ENCODE results near the gene PREX1. TPM values are rescaled to one million over a fixed set of nuclear protein-coding genes. Genes with fewer than 3 reads are reported as not detected.
"Not testable (repeated sequence)": the region's sequence is repeated elsewhere in the genome, so short reads cannot be mapped to it uniquely, and the experiment has no call there.

The PREX1 gene
- total RNA-seq, 1 experiment from 2014 or later, result 32.6 TPM

DNA sequence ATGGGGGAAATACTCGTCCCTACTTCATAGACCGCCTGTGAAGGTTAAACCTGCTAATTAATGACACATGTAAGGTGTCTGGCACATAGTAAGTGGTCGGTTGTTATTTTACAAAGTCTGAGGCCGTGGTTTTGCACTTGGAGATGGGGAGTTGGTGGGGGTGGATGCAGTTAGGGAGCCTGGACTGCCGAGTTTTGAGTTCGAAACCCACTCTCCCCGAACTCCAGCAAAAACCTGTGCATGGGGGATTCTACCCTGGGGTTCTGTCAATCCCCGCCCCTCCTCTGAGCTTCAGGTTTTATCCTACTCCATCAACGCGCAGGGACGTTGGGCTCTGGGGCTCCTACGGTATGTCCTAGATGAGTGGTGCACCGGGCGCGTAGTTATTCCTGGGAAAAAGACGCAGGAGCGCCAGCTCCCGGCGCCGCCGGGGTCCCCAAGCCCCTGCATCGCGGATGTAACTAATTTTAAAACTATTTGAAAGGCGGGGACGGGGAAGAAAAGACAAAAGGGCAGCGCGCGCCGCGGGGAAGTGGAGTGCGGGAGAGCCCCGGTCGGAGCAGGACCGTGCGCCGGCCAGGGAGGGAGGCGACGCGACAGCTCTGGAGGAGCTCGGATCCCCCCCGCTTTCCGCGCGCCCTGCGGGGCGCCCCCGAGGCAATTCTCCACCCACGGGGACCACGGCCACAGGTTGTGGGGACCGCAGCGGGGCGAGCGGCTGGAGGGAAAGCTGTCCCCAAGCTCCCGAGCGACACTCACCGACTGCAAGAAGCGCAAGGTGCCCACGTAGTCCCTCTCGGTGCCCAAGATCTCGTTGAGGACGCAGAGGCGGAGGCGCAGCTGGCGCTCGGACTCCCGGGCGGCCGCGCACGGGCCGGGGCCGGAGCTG is 672 bp downstream of the PREX1 start:
- peak; percentile 48 for DNase-seq (ENCODE audit: low read depth)

DNA sequence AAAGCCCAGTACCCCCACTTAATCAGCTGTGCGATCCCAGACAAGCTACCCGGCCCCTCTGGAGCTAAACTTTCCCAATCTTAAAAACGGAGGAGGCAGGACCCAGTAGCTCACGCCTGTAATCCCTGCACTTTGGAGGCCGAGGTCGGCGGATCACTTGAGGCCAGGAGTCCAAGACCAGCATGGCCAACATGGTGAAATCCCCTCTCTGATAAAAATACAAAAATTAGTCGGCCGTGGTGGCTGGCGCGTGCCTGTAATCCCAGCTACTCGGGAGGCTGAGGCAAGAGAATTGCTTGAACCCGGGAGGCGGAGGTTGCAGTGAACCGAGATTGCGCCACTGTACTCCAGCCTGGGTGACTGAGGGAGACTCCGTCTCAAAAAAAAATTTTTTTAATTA is 1.3 kb downstream of the PREX1 start:
- not testable (repeated sequence) for DNase-seq (ENCODE audit: low read depth)

DNA sequence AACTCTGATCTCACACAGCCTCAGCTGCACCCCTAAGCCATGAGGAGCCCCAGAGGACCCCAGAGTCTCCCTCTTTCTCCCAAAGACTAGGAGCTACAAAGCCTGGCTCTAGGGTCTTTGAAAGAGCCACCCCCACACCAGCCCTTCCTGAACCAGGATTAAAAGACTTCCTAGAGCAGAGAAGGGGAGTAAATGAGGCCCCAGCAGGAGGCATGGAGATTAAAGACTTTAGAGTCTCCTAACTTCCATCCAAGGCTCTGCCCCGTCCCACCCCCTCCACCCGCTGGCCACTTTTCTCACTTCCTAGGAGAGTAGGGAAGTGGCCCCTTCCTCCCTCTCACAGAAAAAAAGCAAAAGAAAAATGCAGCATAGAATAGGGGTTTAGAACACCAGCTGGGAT is 1.7 kb downstream of the PREX1 start:
- no peak for DNase-seq (ENCODE audit: low read depth)

DNA sequence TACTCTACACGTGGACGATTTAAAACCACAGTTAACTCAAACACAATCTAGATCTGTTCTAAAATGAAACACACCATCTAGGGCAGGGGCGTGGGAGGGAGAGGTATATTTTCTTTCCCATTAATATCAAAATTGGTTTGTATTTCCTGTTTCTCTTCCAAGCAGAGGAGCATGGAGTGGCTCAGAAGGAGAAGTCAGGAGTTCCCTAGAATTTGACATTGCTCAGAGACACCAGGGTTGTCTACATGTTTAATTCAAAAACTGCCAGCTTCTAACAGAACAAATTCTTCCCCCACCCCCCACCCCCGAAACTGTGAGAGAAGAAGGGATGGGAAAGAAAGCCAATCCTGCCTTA is 2.3 kb downstream of the PREX1 start:
- no peak for DNase-seq (ENCODE audit: low read depth)

DNA sequence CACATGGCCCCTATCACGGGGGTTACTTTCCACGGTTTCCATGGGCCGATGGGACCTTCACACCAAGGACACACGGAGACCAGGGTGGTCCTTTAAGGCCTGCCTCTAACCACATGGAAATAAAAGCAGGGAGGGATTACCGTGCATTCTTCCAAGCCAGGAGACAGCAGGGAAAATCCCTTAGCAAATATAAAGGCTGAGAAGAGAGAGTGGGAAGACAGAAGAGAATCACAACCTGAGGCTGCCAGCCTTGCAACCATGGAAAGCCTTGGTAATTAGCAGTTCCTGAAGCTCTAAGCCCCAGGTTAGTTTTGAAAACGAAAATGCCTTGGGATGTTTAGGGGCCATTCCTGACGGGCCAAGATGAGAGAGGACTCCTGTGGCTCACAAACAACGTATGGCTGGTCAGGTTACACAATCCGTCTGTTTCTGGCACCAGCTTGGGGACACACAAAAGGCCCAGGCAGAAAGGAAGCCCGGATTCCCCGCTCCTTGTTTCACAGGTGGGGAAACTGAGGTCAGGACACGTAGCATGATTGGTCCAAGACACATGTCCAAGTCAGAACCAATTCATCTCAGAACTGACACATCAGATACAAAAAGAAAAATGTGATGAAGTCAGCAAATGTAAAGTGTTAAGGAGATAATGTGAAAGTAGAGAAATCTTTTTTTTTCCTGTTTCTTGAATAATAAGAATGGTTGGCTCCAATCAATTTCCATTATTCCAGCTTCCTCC is 2.8 kb downstream of the PREX1 start:
- peak; percentile 11 for DNase-seq (ENCODE audit: low read depth)

DNA sequence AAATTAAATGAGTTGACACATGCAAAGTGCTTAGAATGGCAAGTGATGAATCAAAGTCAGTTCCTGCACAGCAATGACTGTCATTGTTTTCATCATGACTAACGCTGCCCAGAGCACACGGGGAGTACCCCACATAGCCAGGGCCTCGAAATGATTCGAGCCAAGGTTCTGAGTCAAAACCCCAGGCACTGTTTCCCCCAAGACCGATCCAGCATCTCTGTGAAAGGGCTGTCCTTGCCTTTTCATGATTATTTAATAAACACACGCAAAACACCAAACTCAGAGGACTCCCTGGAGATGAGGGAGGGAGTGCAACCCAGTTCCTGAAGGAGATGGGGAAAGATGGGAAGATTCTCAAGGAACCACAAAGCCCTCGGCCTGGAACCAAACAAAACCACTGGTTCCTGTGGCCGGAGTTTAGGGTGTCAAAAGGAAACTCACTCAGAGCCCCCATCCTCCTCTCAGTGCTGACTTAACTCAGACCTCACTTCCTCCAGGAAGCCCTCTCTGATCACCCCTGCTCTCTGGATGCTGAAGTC is 3.8 kb downstream of the PREX1 start:
- peak; percentile 98 for DNase-seq (ENCODE audit: low read depth)

DNA sequence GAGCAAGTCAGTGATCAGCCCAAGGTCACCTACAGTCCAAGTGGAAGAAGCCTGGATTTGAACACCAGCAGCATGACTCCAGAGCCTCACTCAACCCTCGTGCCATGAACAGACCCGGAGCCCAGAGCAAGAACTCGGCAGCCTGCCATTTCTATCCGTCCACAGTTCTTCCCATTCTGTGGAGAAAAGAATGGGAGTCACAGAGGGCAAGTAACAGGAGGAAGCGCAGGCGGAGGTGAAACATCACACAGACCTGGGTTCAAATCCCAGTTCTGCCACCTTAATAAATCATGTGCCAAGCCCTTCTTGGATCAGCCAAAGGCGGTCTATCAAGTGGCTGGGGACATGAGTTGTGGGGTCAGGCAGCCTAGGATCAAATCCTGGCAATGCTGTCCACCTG is 4.3 kb downstream of the PREX1 start:
- no peak for DNase-seq (ENCODE audit: low read depth)

DNA sequence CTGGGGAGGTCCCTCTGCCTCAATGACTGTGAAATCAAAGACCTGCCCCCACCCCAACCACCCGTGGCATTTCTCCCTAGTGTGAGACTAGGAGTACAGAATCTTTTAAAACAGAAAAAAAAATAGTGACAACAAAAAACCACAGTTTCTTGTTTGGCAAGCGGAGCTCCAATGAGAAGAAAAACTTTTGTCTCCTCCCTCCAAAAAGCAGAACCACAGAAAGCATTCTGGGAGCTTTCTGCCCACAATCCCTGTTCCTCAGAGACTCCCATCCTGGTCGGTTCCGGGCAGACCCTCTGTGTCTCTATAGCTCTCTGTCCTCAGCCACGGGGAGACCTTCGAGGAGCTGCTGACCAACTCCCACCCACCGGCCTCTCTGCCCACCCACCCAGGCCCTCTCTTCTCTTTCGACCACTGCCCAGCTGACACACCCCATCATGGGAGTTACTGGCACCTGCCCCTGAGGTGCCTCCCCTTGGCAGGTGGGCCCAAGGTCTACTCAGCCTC is 4.9 kb downstream of the PREX1 start:
- DNase-seq (ENCODE audit: low read depth), result no peak

DNA sequence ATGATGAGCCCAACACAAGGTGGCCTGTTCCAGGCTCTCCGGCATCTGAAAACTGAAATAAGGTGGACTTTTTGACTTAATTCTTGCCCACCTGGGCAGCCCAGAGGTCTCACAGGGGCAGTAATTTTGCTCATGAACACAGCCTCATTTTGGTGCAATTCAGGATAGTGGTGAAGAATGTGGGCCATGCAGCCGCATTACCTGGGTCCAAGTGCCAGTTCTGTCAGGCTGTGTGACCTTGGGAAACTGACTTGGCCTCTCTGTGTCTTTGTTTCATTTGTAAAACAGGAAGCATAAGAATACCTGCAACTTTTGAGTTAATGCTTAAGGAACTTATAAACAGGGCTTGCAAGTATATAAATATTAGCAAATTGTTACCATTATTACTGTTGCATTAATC is 5.6 kb downstream of the PREX1 start:
- DNase-seq (ENCODE audit: low read depth), result no peak

DNA sequence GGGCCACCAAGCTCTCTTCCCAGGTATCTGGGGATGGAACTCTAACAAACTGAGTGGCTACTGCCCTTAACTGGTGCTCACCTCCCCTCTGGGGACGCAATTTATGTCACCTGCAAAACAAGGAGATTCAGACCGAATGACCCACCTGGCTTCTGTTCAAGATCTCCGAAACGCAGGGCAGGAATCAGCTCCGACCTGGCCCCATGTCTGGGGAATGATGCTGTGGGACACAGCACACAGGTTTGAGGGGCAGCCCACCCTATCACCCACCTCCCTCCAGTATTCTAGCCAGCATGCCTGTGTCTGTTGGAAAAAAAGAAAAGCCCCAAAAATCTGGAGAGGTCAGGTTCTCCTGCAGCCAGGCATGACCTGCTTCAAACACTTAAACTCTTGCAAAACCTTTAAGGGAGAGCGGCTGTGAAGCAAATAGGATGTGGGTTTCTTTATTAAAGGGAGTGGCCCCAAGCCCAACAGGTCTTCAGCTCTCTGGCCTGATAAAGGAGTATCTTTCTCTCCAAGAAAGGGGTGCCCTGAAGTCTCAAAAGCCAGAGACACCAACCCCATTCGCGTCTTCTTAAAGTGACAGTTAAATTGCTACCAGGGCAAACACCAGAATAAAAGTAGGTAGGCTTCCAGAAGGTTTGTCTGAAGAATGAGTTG is 6.4 kb downstream of the PREX1 start:
- DNase-seq (ENCODE audit: low read depth), result no peak

DNA sequence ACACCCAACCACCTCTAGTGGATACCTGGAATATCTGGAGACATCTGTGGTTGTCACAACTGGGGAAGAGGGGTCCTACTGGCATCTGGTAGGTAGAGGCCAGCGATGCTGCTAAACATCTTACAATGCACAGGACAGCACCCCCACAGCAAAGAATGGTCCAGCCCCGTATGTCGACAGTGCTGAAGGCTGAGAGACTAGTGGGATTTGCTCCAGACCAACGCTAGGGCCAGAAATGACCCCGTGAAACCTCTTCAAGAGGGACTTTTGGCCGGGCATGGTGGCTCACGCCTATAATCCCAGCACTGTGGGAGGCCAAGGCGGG is 7.2 kb downstream of the PREX1 start:
- DNase-seq (ENCODE audit: low read depth), result no peak

DNA sequence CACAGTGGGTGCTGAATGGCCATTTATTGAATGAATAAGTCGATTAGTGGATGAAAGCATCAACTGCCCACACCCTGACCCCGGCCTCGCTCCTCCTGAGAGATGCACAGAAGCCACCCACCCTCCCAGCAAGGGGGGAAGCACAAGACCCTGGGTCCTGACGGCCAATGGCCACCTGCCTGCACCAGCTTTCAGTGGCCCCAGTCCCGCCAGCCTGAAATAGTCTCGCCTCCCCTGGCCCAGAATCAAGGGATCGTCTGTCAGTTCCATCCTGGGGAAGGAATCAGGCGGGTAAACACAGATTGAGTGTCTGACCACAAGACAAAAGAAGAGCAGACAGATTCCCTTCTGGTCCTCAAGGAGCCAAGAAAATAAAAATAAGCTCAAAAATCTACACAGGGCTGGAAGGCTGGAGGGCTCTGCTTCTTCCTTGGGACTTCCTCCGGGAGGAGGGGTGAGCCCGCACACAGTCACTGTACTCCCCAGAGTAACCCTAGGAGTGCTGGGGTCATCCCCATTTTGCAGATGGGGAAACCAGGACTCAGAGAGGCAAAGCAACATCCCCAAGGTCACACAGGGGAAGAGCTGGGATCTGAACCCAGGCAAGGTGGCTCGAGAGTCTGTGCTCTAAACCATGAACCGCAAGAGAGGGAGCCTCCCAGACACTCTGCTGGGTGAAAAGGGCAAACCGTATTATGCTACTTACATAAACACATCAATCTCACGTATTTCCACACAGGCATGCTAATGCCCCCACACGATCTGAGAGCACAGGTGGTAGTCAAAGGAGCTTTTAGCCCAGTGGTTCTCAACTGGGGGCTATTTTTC is 7.8 kb downstream of the PREX1 start:
- no peak for DNase-seq (ENCODE audit: low read depth)

DNA sequence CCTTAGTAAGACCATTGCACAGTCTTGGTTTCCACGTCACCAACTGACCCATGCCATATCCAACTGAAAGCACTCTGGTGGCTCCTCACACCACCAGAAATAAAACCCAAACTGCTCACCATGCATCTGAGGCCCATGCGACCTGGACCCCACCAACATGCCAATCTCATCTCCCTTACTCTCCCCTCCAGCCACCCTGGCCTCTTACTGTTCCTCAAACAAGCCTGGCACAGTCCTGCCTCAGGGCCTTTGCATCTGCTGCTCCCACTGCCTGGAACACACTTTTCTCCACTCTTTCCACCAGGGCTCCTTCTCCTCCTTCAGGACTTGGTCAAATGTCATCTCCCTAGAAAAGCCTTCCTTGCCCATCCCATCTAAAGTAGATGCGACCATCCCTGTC is 8.7 kb downstream of the PREX1 start:
- no peak for DNase-seq (ENCODE audit: low read depth)

DNA sequence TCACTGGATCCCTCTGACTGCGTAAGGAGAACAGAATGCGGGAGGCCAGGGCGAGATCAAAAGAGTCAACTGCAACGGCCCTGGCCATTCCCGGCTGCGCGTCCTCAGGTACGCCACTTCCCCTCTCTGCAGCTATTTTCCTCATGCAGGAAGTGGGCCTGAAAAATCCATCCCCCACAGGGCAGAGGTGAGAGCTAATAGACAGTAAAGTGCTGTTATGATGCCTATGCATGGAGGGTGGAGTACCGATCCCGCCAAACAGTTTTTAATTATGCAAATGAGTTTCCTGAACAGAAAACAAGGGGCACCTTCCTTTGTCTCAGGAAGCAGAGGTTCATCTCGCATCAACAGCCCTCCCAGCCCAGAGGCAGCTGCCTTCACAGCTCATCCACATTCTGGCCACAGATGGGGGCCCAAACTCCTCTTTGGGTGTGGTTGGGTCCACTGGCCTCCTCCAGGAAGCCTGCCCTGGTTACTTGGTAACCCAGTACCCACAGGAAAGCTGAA is 9.3 kb downstream of the PREX1 start:
- no peak for DNase-seq (ENCODE audit: low read depth)

DNA sequence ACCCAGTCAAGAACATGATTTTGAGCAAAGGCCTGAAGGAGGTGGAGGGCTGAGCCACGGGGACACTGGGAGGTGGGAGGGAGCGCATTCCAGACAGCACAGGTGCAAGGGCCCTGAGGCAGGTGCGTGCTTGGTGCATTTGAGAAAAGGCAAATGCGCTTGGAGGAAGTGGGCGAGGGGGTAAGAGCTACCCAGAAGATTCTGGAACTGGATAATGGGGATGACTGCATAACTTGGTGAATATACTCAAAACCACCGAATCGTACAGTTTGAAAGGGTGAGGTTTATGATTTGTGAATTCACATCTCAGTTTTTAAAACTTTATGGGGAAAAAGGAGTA is 9.8 kb downstream of the PREX1 start:
- DNase-seq (ENCODE audit: low read depth), result no peak

DNA sequence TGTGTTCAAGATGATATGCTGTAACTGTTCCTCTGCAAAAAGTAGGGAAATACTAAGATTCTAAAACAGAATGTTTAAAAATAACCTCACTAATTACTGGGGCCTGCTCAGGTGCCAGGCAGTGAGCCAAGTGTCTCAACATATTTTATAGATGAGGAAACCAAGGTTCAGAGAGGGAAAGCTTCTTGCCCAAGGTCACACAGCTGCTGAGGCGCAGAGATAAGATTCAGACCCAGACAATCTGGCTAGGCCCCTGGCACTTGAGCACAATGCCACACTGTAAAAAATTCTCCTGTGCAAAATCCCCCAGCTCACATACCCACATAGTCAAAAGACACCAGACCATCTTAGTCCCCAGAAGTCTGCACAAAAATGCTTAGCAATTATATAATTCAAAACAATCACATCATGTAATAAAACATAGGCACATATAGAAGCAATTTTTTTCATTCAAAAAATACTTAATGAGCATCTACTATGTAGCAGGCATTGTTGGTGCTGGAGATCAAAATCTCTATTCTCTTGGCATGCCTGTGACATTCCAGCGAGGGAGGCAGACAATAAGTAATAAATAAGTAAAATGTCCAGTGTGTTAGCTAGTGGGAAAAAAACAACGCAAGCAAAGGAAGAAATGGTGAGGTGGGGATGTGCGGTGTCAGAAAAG is 10.3 kb downstream of the PREX1 start:
- DNase-seq (ENCODE audit: low read depth), result no peak

DNA sequence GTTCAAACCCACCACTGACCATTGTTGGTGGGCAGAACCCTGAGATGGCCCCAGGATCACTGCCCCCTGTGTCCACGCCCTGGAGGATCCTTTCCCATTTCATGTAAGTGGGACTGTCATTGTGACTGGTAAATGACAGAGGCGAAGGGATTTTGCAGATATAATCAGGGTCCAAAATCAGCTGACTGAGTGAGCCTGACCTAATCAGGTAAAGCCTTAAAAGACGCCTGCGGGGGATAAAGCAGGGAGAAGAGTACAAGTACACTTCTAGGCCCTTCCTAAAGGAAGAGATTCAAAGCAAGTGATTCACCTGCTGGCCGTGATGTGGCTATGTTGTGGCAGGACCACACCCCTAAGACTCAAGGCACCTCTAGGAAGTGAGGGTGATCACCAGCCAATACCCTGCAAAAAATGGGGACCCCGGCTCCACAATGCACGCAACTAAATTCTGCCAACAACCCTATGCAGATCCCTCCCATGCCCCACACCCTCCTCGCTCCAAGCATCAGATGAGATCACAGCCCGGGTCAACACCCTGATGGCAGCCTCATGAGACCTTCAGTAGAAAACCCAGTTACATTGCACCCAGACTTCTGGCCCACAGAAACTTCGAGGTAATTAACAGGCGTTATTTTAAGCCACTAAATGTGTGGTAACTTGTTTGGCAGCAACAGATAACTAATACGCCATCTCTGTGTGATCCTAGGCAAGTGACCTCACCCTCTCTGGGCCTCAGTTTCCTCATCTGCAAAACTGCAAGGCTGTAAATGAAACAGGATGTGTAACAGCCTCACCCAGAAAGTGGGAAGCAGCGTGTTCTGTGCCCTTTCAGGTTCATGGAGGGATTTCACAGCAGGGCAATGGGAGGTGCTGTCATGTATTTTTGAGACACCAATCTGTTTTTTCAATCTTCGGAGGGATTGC is 11.3 kb downstream of the PREX1 start:
- DNase-seq (ENCODE audit: low read depth), result no peak

DNA sequence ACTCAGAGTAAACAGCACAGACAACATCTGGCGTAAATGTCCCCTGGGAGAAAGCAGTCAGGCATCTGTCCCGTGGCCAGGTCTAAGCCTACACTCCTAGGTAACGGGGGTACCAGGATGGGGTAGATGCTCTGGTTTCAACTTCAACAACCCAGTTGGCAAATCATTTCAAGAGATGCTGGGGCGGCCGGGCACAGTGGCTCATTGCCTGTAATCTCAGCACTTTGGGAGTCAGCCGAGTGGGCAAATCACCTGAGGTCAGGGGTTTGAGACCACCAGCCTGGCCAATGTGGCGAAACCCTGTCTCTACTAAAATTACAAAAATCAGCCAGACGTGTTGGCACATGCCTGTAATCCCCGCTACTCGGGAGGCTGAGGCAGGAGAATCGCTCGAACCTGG is 12.3 kb downstream of the PREX1 start:
- no peak for DNase-seq (ENCODE audit: low read depth)

DNA sequence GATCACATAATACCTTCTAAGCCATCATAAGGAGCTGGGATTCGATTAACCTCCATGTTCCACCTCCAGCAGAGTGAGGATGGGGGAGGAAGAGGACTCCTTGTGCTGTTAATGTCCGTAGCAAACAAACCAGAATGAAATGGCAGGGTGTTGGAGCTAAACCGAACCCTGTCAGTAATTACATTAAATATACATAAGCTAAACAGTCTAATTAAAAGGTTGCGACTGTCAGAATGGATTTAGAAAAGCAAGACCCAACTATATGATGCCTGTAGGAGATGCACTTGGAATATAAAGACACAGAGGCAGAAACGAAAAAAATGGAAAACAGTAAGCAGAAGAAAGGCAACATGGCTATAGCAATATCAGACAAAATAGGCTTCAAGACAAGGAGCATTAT is 13.2 kb downstream of the PREX1 start:
- no peak for DNase-seq (ENCODE audit: low read depth)
